Skeletal muscle cell (primary cell): ENCODE measurements around the gene EME2.

Source experiments
- DNase-seq: peaks from one replicate; pipeline ENCODE4 v3.0.0-alpha.2; 2010; ENCODE audit warnings: low read depth
- H3K4me3 ChIP-seq: 2 replicates; pipeline ENCODE4 v1.5.1; 2011; ENCODE audit warnings: low read depth, mild to moderate bottlenecking, control low read depth, low read length, moderate library complexity

EME2 gene

DNA sequence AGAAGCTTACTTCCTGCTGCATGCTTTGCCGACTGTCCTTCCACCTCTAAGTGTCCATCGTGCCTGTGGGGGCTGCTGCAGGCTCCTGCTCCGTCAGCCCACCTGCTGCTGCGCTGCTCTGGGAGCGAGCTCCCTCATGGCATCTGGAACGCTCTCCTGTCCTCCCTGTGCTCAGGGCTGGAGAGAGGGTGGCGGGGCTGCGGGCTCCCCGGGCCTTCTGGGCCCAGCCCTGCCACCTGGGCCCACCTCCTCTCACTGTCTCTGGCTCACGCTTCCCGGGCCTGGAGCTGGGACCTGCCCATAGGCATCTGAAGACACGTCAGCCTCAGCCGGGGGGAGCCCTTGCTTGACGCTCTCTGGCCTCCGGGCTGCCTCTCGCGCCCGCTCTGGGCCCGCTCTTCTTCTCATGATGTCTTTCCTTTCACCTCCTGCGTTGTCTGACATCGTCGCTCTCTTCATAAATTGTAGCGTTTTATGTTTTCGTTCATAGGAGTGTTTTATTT lies 28.2 kb upstream of the EME2 start:
- DNase-seq: no peak
- H3K4me3 ChIP-seq: no peak overlapping the region

DNA sequence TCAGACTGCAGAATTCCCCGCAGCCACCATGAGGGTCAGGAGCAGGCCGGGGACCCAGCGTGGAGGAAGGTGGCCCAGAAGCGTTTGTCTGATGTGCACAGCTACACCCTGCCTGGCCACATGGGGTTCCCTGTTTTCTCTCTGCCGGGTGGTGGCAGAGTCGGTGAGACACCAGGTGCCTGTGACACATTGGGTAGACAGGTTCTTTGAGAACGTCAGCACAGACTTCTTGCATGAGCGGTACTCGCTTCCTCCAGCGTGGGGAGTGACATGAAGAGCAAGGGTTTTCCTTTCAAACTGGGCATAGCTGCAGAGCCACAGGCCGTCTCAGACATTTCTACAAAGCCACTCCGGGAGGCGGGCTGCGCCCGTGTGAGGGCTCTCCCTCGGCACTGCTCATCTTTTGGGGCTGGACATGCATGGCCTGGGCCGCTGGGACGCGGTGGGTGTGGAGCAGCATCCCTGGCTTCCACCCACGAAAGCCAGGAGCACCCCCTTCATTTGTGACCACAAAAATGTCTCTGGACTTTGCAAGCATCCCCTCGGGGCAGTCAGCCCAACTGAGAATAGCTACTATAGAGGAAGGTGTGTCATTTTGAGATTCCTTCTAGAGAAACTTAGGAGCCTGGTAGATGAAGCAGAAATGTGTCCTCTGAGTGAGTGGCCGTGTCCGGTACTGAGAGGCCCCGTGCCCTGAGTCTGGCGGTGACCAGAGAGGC lies 27.3 kb upstream of the EME2 start:
- H3K4me3 ChIP-seq: no peak overlapping the region
- no peak for DNase-seq

DNA sequence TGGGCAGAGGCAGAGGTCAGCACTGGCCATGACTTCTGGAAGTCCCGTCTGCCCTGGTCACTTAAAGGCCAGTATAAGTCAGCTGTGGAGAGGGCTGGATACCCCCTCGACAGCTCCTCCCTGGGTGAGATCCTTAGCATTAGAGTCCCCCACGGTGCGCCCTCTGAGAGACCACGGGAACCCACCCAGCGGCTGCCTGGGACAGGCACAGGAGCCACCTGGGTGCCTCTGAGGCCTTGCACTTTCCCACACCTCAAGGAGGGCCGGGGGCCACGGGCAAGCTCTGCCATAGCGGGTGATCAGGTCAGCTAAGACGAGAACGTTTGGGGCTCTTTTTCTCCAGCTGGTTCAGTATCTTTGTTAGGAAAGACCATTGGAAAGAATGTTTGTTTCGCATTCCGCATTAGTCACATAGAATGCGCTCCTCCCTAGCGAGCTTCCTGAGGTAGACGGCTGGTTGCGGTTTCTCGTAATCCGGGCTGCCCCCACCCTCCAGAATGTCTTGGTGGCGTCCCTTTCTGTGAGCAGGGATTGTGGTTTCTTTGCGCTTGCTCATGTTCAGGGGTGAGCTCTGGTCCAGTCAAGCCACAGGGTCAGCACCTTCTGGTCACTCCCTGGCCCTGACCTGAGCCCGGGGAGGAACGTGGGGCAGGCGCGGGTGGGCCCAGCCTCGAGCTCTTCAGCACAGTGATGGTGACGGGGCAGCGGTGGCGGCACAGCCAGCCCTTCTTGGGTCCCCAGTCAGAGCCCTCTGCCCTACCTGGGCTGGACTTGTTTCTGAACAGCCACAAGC lies 26.5 kb upstream of the EME2 start:
- DNase-seq: peak; percentile 39
- no peak overlapping the region for H3K4me3 ChIP-seq

DNA sequence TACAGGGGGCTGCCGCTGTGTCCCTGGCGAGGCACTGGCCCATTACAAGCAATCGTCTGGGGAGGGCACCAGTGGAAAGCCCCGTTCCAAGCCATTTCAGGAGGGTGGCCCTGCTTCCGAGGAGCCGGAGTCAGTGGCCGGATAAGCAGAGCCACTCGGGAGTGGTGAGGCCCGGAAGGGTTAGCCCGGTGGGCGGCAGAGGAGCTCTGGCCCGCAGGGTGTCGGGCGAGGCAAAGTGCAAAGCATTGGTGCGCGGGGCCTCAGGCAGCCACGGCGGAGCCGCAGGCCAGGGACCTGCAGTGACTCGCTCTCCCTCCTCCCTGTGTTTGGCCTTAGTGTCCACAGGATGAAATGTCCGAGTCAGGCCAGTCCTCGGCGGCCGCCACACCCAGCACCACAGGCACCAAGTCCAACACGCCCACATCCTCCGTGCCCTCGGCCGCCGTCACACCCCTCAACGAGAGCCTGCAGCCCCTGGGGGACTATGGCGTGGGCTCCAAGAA lies 25.9 kb upstream of the EME2 start:
- no peak overlapping the region for H3K4me3 ChIP-seq
- no peak for DNase-seq

DNA sequence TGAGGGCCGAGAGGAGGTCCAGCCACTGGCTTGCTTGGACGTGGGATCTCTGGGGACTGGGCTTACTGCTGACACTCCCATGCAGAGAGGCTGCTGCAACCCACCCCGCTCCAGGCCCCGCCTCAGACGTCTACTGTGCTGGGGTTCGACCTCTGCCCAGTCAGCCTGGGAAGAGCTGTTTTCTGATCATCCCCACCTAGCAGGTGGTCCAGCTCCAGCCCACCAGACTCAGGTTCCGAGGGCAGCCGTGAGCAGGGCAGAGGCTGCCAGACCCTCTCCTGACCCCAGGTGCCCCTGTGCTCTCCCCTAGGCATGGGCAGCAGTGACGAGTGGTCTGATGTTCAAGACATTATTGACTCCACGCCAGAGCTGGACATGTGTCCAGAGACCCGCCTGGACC lies 24.7 kb upstream of the EME2 start:
- no peak for DNase-seq
- no peak overlapping the region for H3K4me3 ChIP-seq

DNA sequence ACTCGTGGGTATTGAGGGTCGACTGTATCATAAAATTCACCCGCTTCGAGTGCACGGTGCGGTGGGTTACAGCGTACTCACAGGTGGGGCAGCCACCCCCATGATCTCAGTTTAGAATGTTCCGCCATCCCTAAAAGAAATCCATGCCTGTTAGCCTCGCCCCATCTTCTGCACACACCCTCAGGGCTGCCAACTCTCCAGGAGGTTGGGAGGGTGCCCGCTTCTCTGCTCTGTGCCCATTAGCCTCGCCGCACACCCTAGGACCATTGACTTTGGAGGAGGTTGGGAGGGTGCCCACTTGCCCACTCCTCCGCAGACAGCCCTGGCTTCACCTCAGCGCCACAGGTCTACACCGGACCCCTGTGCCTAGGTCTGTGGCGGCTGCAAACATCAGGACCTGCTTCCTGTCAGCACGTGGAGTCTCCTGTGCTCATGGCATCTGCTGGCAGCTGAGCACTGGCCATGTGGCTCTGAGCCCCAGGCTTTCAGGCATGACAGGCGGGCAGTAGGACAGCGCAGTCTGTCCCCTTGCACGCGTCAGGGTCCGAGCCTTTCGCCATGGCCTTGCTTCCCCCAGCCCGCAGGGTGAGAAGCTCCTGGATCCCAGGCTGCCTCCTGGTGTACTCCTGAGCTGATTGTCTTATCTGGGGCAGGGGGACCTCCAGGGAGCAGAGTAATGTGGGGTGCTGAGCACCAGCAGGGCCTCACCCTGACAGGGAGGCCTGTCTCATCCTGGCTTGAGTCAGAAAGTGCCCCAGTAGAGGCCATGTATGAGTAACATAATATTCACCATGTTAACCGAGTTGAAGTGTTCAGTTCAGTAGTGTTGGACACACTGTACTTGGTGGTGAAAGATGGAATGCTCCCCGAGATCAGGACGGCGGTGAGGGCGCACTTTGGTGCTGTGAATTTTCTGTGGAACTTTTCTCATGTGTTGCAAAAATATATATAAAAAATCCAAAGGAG lies 23.2 kb upstream of the EME2 start:
- no peak for DNase-seq
- H3K4me3 ChIP-seq: no peak overlapping the region

DNA sequence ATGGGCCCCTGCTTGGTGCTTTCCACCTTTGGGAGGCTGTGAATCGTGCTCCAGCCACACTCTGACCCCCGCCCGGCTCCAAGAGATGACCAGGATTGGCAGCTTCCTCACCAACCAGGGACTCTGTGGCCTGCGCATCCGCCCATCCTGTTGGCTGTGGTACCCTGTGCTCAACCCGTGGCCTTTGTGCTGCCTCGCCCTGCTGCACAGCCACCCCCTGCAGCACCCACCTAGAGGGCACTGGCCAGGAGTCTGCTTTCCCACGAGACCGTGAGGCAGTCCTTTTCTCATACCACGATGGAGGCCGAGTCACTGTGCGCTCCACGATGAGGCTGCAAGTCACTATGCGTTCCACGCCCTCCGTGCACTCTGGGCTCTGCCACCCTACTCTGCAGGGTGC lies 20.7 kb upstream of the EME2 start:
- DNase-seq: no peak
- no peak overlapping the region for H3K4me3 ChIP-seq

DNA sequence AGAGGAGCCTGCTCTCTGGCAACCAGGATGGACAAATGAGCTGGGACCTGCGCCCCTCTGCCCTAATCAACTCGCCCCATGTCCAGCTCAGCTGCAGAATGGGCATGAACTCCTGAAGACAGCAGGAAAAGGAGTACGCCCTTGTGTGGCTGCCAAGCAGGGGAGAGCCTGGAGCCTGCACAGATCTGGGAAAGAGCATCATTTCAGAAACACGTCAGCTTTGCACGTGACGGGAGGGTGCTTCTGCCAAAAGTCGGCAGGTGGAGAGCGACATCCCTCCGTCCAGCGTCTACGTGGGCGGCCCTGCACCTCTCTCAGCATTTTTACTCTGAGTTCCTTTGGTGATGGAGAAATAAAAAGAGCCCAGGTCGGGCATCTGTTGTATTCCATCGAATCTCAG lies 19.8 kb upstream of the EME2 start:
- no peak for DNase-seq
- no peak overlapping the region for H3K4me3 ChIP-seq

DNA sequence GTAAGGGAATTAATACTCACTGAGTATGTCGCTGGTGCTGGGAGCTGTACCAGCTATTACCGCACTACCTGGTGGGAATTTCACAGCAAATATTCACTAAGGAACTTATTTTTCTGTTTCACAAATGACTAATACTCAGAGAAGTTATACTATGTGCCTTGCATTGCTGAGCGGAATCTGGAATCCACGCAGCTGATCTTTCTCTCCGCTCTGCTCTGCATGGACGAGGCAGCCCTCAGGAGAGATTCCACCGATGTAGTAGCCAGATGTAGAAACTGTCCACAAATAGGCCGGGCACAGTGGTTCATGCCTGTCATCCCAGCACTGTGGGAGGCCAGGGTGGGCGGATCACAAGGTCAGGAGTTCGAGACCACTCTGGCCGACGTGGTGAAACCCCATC lies 18.4 kb upstream of the EME2 start:
- DNase-seq: no peak
- no peak overlapping the region for H3K4me3 ChIP-seq

DNA sequence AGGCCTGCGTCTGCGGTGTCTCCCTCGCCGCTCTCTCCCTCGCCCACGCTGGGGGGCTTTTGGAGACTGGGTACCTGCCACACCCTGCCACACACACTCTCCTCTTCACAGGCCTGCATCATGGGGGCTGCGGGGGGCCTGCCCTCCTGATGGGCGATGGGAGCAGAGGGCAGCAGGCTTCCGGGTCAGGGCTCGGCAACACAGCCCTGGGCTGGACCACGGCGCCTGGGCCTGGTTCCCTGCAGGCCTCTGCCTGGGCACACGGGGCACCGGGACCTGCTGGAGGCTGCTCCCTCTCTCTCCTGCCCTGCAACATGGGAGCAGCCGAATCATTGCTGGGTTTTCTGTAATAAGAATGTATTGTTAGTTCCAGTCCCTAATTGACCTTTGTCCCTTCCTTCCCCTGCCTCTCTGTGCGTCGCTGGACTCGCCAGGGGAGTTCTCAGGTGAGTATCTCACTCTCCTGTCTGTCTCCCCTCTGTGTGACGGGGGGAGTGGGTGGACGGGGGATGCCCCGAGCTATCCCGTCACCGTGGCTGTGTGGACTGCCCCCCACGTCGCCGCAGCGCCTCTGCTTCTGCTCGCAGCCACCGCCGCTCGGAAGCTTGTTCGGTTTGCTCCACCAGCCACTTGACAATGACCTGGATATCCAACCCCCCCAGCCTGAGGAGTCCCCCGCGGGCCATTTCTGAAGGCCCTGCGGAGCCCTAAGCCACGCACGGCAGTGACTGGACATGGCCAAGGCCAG lies 14.7 kb upstream of the EME2 start:
- no peak overlapping the region for H3K4me3 ChIP-seq
- no peak for DNase-seq

DNA sequence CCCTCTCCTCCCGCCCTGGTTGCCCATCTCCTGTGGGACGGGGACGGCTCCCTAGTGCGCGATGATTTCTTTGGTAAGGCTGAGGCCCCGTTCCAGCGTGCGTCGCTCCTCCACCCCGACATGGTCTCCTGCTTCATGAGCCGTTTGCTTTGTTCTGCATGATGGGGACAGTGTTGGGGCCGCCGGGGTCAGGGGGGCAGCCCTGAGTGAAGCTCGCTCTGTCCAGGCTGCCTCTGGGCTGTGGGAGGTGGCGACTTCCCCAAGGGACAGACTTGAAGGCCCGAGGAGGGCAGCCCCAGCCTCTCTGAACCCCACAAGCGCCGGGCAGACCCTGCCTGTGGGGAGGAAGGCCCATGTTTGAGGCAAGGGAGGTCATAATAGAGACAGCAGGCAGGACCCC lies 13.7 kb upstream of the EME2 start:
- no peak for DNase-seq

DNA sequence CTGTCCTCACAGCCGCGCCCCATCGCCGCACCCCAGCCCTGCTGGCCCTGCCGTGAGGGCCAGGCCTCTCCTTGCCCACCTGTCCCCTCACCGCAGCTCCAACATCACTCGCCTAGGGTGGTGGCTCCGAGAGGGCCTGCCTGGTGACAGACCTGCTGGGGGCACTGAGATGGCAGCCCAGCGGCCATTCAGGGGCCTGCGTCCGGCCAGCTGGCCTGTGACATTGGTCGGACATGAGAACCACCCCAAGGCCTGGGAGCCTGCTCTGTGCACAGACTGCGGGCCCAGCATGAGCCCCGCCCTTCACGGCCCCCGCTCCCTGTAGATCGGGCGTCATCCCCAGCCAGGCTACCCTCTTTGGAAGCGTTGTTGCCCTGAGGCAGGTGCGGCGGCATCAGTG lies 13.1 kb upstream of the EME2 start:
- no peak overlapping the region for H3K4me3 ChIP-seq
- no peak for DNase-seq

More for the DNA sequence above, 13.7 kb upstream of the EME2 start:
- no peak overlapping the region for H3K4me3 ChIP-seq

DNA sequence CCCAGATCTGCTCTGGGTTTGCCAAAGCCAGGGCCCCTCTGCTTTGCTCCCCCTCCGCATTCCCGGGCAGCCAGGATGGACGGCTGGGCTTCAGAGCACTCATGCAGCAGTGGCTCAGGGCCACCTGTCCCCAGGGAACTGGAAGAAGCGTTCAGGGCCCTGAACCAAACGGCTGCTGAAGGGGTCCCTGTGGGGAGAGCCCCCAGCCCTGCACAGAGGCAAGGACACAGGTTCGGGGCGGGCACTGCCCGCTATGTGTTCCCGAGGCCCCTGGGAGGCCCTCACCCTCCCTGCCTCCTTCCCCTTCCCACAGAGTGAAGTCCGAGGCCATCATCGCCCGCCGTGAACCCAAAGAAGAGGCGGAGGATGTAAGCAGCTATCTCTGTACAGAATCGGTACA lies 11.7 kb upstream of the EME2 start:
- DNase-seq: no peak
- no peak overlapping the region for H3K4me3 ChIP-seq

DNA sequence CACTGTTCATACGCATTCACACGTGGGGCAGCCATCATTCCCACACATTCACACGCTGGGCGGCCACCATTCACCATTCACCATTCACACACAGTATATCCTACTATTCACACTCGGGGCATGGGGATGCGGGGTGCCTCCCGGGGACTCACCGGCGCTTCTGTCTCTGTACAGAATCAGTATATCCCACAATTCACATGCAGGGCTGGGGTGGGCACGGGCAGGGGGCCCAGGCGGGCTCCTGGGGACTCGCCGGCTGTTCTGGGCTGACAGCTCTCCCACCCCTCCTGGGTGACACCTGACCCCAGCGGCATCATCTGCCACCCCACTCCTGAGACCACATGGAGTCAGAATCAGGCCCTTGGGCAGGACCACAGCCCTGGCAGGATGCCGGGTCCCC lies 10.9 kb upstream of the EME2 start:
- no peak overlapping the region for H3K4me3 ChIP-seq
- no peak for DNase-seq

DNA sequence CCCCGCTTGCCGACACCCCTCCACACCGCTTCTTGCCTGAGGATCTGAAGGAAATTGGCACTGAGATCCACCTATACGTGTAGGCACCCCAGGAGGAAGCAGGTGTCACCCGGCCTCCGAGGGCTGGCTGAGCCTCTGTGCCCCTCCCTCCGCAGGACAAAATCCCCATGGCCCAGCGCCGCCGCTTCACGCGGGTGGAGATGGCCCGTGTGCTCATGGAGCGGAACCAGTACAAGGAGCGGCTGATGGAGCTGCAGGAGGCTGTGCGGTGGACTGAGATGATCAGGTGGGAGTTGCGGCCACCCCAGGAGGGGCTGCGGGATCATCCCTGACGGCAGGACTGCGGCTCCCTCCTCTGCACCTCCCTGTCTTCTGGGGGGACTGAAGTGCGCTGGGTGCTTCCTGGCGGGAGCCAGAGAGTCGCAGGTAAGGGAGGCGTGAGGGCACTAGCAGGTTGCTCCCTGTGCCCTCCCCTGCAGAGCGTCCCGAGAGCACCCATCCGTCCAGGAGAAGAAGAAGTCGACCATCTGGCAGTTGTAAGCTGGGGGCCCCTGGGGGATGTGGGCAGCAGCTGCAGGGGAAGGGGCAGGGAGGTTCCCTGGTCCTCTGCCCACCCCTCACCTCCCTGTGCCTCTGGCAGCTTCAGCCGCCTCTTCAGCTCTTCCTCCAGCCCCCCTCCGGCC lies 10.3 kb upstream of the EME2 start:
- DNase-seq: no peak
- H3K4me3 ChIP-seq: no peak overlapping the region

DNA sequence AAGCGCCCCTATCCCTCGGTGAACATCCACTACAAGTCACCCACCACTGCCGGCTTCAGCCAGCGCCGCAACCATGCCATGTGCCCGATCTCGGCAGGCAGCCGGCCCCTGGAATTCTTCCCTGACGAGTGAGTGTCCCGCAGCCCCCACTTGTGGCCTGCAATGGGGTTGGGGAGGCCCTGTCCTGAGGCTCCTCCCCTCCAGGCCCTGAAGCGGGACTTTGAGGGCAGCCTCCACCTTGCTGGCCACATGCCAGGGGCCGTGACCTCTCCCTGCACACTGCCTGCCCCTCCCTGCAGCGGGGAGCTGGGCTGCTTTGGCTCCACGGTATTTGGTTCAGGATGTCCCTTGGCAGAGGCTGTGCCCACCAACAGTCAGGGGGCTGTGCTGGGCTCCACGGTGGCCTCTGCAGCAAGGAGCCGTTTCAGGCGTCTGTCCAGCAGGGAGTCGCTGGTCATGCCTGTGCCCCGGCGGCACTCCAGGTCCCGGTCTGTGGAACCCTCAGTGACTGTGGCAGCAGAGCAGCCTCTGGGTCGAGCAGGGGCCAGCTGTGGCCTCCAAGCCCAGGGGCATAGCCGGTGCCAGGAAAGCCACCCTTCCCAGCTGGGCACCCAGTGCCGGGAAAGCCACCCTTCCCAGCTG lies 9.6 kb upstream of the EME2 start:
- DNase-seq: no peak

DNA sequence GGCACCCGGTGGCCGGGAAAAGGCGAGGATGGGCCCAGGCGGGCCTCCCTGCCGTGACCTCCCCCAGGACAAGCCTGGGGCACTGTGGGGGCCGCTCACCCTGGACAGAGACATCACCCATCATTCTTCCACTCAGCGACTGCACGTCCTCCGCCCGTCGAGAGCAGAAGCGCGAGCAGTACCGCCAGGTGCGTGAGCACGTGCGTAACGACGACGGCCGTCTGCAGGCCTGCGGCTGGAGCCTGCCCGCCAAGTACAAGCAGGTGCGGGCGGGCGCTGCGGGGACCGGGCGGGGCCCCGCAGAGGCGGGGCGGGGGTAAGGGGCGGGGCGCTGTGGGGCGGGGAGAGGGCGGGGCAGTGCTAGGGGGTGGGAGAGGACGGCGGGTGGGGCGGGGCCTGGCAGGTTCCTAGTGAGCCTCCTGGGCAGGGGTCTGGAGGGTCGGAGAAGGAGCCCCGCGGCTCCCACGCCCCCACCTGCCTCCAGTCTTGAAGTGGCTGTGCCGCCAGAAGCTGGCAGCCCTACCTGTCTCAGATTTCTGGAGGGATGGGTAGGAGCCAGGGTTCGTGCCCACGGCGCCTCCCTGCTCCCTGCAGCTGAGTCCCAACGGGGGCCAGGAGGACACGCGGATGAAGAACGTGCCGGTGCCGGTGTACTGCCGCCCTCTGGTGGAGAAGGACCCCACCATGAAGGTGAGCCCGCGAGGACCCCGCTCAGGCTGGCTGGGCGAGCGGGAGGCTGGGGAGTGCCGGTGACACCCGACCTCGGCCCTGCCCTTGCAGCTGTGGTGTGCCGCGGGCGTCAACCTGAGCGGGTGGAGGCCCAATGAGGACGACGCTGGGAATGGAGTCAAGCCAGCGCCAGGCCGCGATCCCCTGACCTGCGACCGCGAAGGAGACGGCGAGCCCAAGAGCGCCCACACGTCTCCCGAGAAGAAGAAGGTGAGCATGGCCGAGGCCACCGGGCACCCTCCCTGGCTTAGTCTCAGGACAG lies 8.8 kb upstream of the EME2 start:
- no peak overlapping the region for H3K4me3 ChIP-seq
- DNase-seq: no peak

More for the DNA sequence above, 9.6 kb upstream of the EME2 start:
- no peak overlapping the region for H3K4me3 ChIP-seq
